Gastrocnemius medialis (tissue), 4 donors: ENCODE data around the gene PDE10A. TPM values are rescaled to one million over a fixed set of nuclear protein-coding genes. Genes with fewer than 3 reads are reported as not detected.

Experiments
- ATAC-seq, 2 donors: fragments of 150-250 bp; one replicate each; pipeline ENCODE4 v1.9.1; 2016
- DNase-seq, 2 donors: peaks; one replicate each; pipeline ENCODE4 v3.0.0-alpha.2; 2019
- H3K27ac ChIP-seq, 4 donors: fragments of 200-600 bp; sonication (generic); 1 replicate in 1 of 4; 2 replicates in 3 of 4; pipeline ENCODE4 v1.5.1; 2016 to 2018; ENCODE audit warnings: mild to moderate bottlenecking in 2 of 4, moderate library complexity in 1 of 4
- H3K27me3 ChIP-seq, 3 donors: fragments of 200-600 bp; sonication (generic) in 2 of 3; 1 replicate in 1 of 3; 2 replicates in 2 of 3; pipeline versions ENCODE4 v1.5.1 to v1.6.0; 2016 to 2019; ENCODE audit warnings: mild to moderate bottlenecking in 1 of 3, moderate library complexity in 1 of 3
- H3K36me3 ChIP-seq, 2 donors: fragments of 200-600 bp; sonication (generic) in 1 of 2; one replicate each; pipeline ENCODE4 v1.5.1; 2017 to 2018
- H3K4me1 ChIP-seq, 2 donors: fragments of 200-600 bp; sonication (generic) in 1 of 2; one replicate each; pipeline ENCODE4 v1.5.1; 2016 to 2017; ENCODE audit warnings: mild to moderate bottlenecking in 2 of 2
- H3K4me3 ChIP-seq, 4 donors: fragments of 200-600 bp; sonication (generic) in 3 of 4; 1 replicate in 1 of 4; 2 replicates in 3 of 4; pipeline ENCODE4 v1.5.1; 2016 to 2019; ENCODE audit warnings: mild to moderate bottlenecking in 2 of 4
- H3K9me3 ChIP-seq, 3 donors: fragments of 200-600 bp; sonication (generic) in 2 of 3; 1 replicate in 1 of 3; 2 replicates in 2 of 3; pipeline ENCODE4 v1.5.1; 2016 to 2019
- POLR2A ChIP-seq, 2 donors: fragments of 450-650 bp; IDR thresholded peaks; one replicate each; pipeline ENCODE4 v1.6.1; 2017; ENCODE audit warnings: antibody characterized with exemption in 2 of 2, mild to moderate bottlenecking in 2 of 2, moderate library complexity in 2 of 2
- in situ Hi-C, 4 donors: fragments of 200-750 bp; cut with MboI; loops; one replicate each; pipeline versions ENCODE4 v1.15.0 to v1.8.0; 2017; ENCODE audit warnings: low sequenced_read_pairs in 4 of 4
- intact Hi-C: fragments of 100-400 bp; cut with DNase I; formaldehyde crosslinking; loops from one replicate; pipeline ENCODE4 v1.15.1; 2023; ENCODE audit warnings: low total_unique reads
- total RNA-seq, 4 donors: library from RNA; depleted of rRNA; stranded (reverse); fragments of >200 nt; gene quantifications; one replicate each; pipeline versions ENCODE4 v1.1.0 to v1.2.3, GENCODE V29; 2016
- TF ChIP-seq, protein P1 (sequence below), 5 experiments: fragments of 450-650 bp in 3 of 5; fragments of 200-600 bp in 2 of 5; sonication (generic) in 2 of 5; IDR thresholded peaks in 4 of 5; conservative IDR thresholded peaks in 1 of 5; 1 replicate in 4 of 5; 2 replicates in 1 of 5; pipeline ENCODE4 v1.5.1; 2016 to 2019; ENCODE audit warnings: antibody characterized with exemption in 5 of 5, mild to moderate bottlenecking in 3 of 5, moderate library complexity in 3 of 5

The PDE10A gene
- total RNA-seq, 4 donors from 2014 or later: 0.24 to 1.5 (median 1.2) TPM

DNA sequence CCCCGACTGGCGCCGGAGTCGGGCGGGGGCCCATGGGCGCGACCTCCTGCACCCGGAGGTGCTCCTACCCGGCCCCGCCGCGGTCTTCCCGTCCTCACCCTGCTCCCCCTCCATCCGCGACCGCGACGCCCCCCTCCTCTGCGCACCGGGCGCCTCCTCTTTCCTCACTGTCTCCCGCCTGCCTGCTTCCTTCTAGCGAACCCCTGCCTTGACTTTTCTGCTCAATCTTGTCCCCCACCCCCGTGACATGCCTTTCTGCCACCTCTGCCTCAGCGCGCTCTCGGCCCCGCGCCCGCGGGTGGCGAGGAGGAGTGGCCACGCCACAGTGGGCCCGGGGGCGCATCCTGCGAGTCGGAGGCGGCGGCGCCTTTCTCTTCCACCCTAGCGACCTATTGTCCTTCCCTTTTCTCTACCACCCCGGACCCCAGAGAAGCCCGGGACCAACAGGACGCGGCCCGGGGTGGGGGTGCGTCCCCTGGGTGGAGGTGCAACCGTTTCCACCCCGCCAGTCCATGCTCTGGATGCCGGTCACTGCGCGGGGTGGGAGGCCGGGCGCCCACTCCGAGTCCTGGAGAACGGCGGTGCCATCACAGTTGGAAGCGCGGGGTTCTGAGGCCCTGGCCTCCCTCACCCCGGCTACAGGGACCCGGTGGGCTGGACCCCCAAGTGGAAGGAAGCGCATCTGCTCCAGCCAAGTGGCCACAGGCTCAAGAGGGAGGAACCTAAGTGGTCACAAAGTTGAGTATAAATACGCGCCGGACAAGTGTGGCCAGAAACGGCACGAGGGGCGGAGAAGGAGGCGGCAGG, 2.0 kb downstream of the PDE10A start:
- in situ Hi-C loops: no loop called here
- H3K4me1 ChIP-seq: peaks cover 17 to 31% of the 10 kb centered on the region in 2 donors
- peak overlapping the region in 1 of 4 donors; percentile 62 for H3K27ac ChIP-seq
- intact Hi-C loops: loop anchor here (5.0 kb wide), 1 partner anchor 219 kb away; no protein-coding TSS in a partner anchor
- no peak for DNase-seq
- H3K4me3 ChIP-seq: peak overlapping the region; percentile 59 to 67 (median 62)
- ATAC-seq: no peak
- no peaks in the 10 kb centered on the region for H3K36me3 ChIP-seq
- TF ChIP-seq POLR2A (IDR thresholded peaks at IDR 0.05): no peak
- TF ChIP-seq, protein P1, sequence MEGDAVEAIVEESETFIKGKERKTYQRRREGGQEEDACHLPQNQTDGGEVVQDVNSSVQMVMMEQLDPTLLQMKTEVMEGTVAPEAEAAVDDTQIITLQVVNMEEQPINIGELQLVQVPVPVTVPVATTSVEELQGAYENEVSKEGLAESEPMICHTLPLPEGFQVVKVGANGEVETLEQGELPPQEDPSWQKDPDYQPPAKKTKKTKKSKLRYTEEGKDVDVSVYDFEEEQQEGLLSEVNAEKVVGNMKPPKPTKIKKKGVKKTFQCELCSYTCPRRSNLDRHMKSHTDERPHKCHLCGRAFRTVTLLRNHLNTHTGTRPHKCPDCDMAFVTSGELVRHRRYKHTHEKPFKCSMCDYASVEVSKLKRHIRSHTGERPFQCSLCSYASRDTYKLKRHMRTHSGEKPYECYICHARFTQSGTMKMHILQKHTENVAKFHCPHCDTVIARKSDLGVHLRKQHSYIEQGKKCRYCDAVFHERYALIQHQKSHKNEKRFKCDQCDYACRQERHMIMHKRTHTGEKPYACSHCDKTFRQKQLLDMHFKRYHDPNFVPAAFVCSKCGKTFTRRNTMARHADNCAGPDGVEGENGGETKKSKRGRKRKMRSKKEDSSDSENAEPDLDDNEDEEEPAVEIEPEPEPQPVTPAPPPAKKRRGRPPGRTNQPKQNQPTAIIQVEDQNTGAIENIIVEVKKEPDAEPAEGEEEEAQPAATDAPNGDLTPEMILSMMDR (IDR thresholded peaks at IDR 0.05 in 4 of 5, conservative IDR thresholded peaks at IDR 0.05 in 1 of 5): no peak
- H3K27me3 ChIP-seq: peaks cover 35 to 49% (median 44%) of the 10 kb centered on the region in 3 donors
- no peaks in the 10 kb centered on the region for H3K9me3 ChIP-seq

DNA sequence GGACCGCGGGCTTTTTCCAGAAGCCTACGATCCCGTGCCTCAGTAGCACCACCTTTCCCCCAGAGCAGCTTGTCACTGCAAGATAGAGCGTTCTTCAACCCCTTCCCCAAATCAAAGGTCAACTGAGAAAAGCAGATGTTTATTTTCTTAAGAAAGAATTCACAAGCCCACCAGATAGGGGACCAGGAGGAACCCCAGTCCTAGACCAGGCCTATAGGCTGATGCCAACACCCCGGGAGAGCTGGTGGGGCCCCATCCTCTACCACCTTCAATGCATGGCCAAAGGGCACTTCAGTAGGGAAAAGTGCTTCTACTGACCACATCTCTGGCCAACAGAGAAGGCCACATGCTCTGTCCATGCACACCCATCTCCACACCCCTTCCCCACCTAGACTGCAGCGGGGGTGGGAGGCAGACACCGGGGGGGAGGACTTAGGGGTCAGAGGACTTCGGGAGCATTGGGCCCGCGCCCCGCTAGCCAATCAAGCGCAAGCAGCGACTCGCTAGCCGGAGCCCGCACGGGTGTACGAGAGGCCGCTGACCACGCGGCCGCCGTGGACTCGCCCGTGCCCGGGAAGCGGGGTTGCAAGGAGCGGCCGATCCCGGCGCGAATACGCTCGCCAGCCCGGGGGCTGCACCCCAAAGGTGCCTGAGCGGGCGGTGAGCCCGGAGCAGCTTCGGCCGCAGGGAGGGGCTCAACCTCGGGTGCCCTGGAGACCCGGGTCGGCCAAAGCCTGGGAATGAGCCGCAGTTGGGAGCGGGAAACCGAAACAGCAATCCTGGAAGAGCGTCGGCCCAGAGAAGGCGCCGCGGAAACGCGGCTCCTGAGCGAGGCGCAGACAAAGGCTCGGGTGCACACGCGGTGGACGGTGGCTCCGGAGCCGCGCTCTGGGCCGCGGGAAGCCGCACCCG, 2.8 kb downstream of the PDE10A start:
- no peaks in the 10 kb centered on the region for H3K36me3 ChIP-seq
- no peak overlapping the region for H3K27ac ChIP-seq
- peaks cover 17 to 31% of the 10 kb centered on the region in 2 donors for H3K4me1 ChIP-seq
- ATAC-seq (peak in 1 of 2 donors; percentile 11), DNase-seq (no peak)
- intact Hi-C loops (loop anchor here (5.0 kb wide), 1 partner anchor 218 kb away; no protein-coding TSS in a partner anchor), in situ Hi-C loops (no loop called here)
- peaks cover 26 to 40% (median 36%) of the 10 kb centered on the region in 3 donors for H3K27me3 ChIP-seq
- H3K4me3 ChIP-seq: peak overlapping the region; percentile 59 to 67 (median 62)
- TF ChIP-seq, protein P1 (IDR thresholded peaks at IDR 0.05 in 4 of 5, conservative IDR thresholded peaks at IDR 0.05 in 1 of 5): no peak
- TF ChIP-seq POLR2A (IDR thresholded peaks at IDR 0.05): no peak
- H3K9me3 ChIP-seq: no peaks in the 10 kb centered on the region

DNA sequence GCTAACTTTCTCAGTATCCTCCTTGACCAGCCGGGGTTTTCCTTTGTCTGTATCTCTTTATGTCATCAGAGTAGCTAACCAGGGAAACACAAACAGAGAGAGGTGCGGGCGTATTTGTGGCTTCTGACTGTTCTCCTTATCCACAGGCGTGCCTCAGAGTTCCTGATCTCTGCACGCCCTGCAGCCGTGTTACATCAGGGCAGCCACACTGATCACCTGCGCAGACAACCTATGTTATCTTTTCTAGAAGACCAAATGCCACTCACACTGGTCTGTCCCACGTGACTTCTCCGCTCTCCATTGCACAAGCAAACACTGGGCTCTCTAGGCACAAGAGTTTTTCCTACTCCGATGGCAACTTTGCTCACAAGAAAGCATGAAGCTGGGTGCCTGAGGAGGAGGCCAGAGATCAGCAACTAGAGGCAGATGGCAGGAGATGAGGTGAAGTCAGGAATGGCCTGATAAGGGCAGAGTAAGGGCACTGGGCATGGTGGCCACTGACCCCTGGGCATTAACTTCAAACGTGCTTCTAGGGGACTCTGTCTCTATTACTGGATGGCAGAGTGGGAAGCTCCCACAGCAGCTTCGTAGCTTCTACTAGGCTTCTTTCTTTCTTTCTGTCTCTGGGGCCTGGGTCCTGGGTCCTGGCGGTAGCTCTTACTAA, 4.5 kb downstream of the PDE10A start:
- DNase-seq (no peak), ATAC-seq (no peak)
- Histone ChIP-seq H3K4me3 (no peak overlapping the region), H3K27ac (no peak overlapping the region), H3K9me3 (no peaks in the 10 kb centered on the region), H3K36me3 (no peaks in the 10 kb centered on the region), H3K4me1 (peaks cover 5 to 17% of the 10 kb centered on the region in 2 donors), H3K27me3 (peaks cover 9 to 23% (median 19%) of the 10 kb centered on the region in 3 donors)
- in situ Hi-C loops (no loop called here), intact Hi-C loops (no loop called here)
- TF ChIP-seq, protein P1 (IDR thresholded peaks at IDR 0.05 in 4 of 5, conservative IDR thresholded peaks at IDR 0.05 in 1 of 5): no peak
- TF ChIP-seq POLR2A (IDR thresholded peaks at IDR 0.05): no peak

DNA sequence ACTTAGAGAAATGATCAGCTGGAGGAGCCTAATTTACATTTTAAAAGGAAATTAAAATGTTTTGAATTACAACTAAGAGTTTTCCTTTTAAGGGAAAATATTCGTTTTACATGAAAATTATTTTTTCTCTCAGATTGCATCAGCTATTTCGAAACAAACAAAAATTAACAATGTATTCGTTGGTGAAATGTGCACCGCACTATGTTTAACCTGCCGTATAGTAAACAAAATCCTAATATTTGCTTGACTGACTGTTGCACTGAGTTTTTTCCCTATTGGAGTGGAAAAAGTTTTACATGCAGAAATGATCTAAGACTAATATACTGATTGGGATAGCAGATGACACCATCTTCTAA, 5.7 kb downstream of the PDE10A start:
- Histone ChIP-seq H3K9me3 (no peaks in the 10 kb centered on the region), H3K27me3 (peaks cover 6 to 22% (median 18%) of the 10 kb centered on the region in 3 donors), H3K4me3 (no peak overlapping the region), H3K4me1 (peaks cover 5 to 14% of the 10 kb centered on the region in 2 donors), H3K27ac (no peak overlapping the region), H3K36me3 (no peaks in the 10 kb centered on the region)
- intact Hi-C loops: no loop called here
- in situ Hi-C loops: no loop called here
- TF ChIP-seq POLR2A (IDR thresholded peaks at IDR 0.05): no peak
- TF ChIP-seq, protein P1 (IDR thresholded peaks at IDR 0.05 in 4 of 5, conservative IDR thresholded peaks at IDR 0.05 in 1 of 5): no peak
- ATAC-seq: no peak
- no peak for DNase-seq
